Measurements from ENCODE around the gene SETD1B.

The SETD1B gene

GRCh38 chr12:121797937-121798786, 5.6 kb upstream of the SETD1B start:
- TF ChIP-seq CTCF (IDR thresholded peaks at IDR 0.05; ENCODE audit: low read depth, low read length, poor library complexity, severe bottlenecking), result no peak
- TF ChIP-seq EZH2phosphoT487 (IDR thresholded peaks at IDR 0.05; ENCODE audit: borderline replicate concordance, low read length), result no peak
- H3F3A ChIP-seq (ENCODE audit: control insufficient read depth, insufficient read depth), result peaks cover 18% of the 10 kb centered on the region
- H3K36me3 ChIP-seq (ENCODE audit: control insufficient read depth, low read length), result peaks cover 41% of the 10 kb centered on the region
- peak overlapping the region; percentile 67; the same call in 1 of the 2 replicates for H3K4me2 ChIP-seq (ENCODE audit: low read length)
- H3K4me1 ChIP-seq (ENCODE audit: control insufficient read depth, low read length), result peaks cover 53% of the 10 kb centered on the region
- H3K4me3 ChIP-seq (ENCODE audit: low read length), result no peak overlapping the region
- no peaks in the 10 kb centered on the region for H4K20me1 ChIP-seq (ENCODE audit: control insufficient read depth, insufficient read depth, low read depth, low read length)
- no peak overlapping the region for H3K27ac ChIP-seq (ENCODE audit: low read depth, low read length)
- no peaks in the 10 kb centered on the region for H3K9me2 ChIP-seq (replicated peaks; ENCODE audit: control insufficient read depth, low read length)
- no peaks in the 10 kb centered on the region for H3K9me3 ChIP-seq (ENCODE audit: control insufficient read depth, insufficient read depth, low read length)
- H3K27me3 ChIP-seq (ENCODE audit: control insufficient read depth, low read length), result no peaks in the 10 kb centered on the region; the same call in 1 of the 2 replicates
- H3K79me2 ChIP-seq (ENCODE audit: control insufficient read depth, low read length), result peaks cover 51% of the 10 kb centered on the region

GRCh38 chr12:121798787-121799155, 5.0 kb upstream of the SETD1B start:
- no peak for TF ChIP-seq EZH2phosphoT487 (IDR thresholded peaks at IDR 0.05; ENCODE audit: borderline replicate concordance, low read length)
- no peak for TF ChIP-seq CTCF (IDR thresholded peaks at IDR 0.05; ENCODE audit: low read depth, low read length, poor library complexity, severe bottlenecking)
- Histone ChIP-seq H3K36me3 (ENCODE audit: control insufficient read depth, low read length) (peaks cover 45% of the 10 kb centered on the region), H3K4me2 (ENCODE audit: low read length) (peak overlapping the region; percentile 67), H3F3A (ENCODE audit: control insufficient read depth, insufficient read depth) (peaks cover 22% of the 10 kb centered on the region), H3K27me3 (ENCODE audit: control insufficient read depth, low read length) (no peaks in the 10 kb centered on the region; the same call in 1 of the 2 replicates), H3K9me3 (ENCODE audit: control insufficient read depth, insufficient read depth, low read length) (no peaks in the 10 kb centered on the region), H3K79me2 (ENCODE audit: control insufficient read depth, low read length) (peaks cover 49% of the 10 kb centered on the region), H4K20me1 (ENCODE audit: control insufficient read depth, insufficient read depth, low read depth, low read length) (no peaks in the 10 kb centered on the region), H3K4me3 (ENCODE audit: low read length) (peak overlapping the region; percentile 54), H3K9me2 (replicated peaks; ENCODE audit: control insufficient read depth, low read length) (no peaks in the 10 kb centered on the region), H3K27ac (ENCODE audit: low read depth, low read length) (no peak overlapping the region), H3K4me1 (ENCODE audit: control insufficient read depth, low read length) (peaks cover 53% of the 10 kb centered on the region)

GRCh38 chr12:121799156-121799841, 4.5 kb upstream of the SETD1B start:
- H3K4me2 ChIP-seq (ENCODE audit: low read length), result peak overlapping the region; percentile 94
- no peaks in the 10 kb centered on the region for H3K9me2 ChIP-seq (replicated peaks; ENCODE audit: control insufficient read depth, low read length)
- H3K79me2 ChIP-seq (ENCODE audit: control insufficient read depth, low read length), result peaks cover 49% of the 10 kb centered on the region
- no peaks in the 10 kb centered on the region for H3K9me3 ChIP-seq (ENCODE audit: control insufficient read depth, insufficient read depth, low read length)
- TF ChIP-seq EZH2phosphoT487 (IDR thresholded peaks at IDR 0.05; ENCODE audit: borderline replicate concordance, low read length) (no peak), CTCF (IDR thresholded peaks at IDR 0.05; ENCODE audit: low read depth, low read length, poor library complexity, severe bottlenecking) (no peak)
- H3K27ac ChIP-seq (ENCODE audit: low read depth, low read length), result peak overlapping the region; percentile 99
- H3K4me3 ChIP-seq (ENCODE audit: low read length), result peak overlapping the region; percentile 86
- peaks cover 22% of the 10 kb centered on the region for H3F3A ChIP-seq (ENCODE audit: control insufficient read depth, insufficient read depth)
- H4K20me1 ChIP-seq (ENCODE audit: control insufficient read depth, insufficient read depth, low read depth, low read length), result no peaks in the 10 kb centered on the region
- peaks cover 45% of the 10 kb centered on the region for H3K36me3 ChIP-seq (ENCODE audit: control insufficient read depth, low read length)
- peaks cover 48% of the 10 kb centered on the region for H3K4me1 ChIP-seq (ENCODE audit: control insufficient read depth, low read length)
- no peaks in the 10 kb centered on the region; the same call in 1 of the 2 replicates for H3K27me3 ChIP-seq (ENCODE audit: control insufficient read depth, low read length)

Data from DOHH2 (cell line).